Sigmoid colon (tissue), 4 donors: ENCODE data around the gene GSE1.

Experiments
- EP300 ChIP-seq, 4 donors: sonication (generic); formaldehyde crosslinking; IDR thresholded peaks; one replicate each; pipeline ENCODE4 v1.6.1; 2017; ENCODE audit warnings: antibody characterized with exemption in 4 of 4
- POLR2A ChIP-seq, 2 donors: fragments of 450-650 bp; IDR thresholded peaks; one replicate each; pipeline ENCODE4 v1.6.1; 2016; ENCODE audit warnings: antibody characterized with exemption in 2 of 2, mild to moderate bottlenecking in 2 of 2, moderate library complexity in 2 of 2
- POLR2AphosphoS5 ChIP-seq, 4 donors: sonication (generic); formaldehyde crosslinking; IDR thresholded peaks; one replicate each; pipeline ENCODE4 v1.6.1; 2017; ENCODE audit warnings: antibody characterized with exemption in 4 of 4
- TF ChIP-seq, protein P1 (sequence below), 4 experiments: fragments of 450-650 bp in 3 of 4; fragments of 200-600 bp in 1 of 4; IDR thresholded peaks; one replicate each; pipeline ENCODE4 v1.5.1; 2016 to 2019; ENCODE audit warnings: antibody characterized with exemption in 4 of 4, mild to moderate bottlenecking in 3 of 4, moderate library complexity in 2 of 4

DNA sequence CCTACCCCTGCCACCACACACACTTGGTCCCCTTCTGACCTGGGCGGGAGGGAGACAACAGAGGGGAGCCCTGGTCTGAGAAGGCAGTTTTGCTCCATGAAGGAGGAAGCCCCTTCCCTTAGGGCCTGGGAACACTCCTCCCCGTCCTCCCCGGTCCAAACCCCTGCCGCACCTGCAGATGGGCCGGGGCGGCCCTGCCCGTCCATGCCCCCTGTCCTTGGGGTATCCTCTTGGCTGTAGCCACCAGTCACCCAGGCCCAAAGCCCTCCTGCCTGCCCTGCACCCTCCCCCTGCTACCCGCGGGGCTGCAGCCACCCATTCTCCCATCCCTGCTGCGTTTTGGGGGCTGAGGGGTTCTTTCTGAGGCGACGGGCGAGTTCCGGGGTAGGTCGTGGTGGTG, 33.9 kb downstream of the GSE1 start:
- TF ChIP-seq, protein P1, sequence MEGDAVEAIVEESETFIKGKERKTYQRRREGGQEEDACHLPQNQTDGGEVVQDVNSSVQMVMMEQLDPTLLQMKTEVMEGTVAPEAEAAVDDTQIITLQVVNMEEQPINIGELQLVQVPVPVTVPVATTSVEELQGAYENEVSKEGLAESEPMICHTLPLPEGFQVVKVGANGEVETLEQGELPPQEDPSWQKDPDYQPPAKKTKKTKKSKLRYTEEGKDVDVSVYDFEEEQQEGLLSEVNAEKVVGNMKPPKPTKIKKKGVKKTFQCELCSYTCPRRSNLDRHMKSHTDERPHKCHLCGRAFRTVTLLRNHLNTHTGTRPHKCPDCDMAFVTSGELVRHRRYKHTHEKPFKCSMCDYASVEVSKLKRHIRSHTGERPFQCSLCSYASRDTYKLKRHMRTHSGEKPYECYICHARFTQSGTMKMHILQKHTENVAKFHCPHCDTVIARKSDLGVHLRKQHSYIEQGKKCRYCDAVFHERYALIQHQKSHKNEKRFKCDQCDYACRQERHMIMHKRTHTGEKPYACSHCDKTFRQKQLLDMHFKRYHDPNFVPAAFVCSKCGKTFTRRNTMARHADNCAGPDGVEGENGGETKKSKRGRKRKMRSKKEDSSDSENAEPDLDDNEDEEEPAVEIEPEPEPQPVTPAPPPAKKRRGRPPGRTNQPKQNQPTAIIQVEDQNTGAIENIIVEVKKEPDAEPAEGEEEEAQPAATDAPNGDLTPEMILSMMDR (IDR thresholded peaks at IDR 0.05), result no peak
- TF ChIP-seq EP300 (IDR thresholded peaks at IDR 0.05) (no peak), POLR2A (IDR thresholded peaks at IDR 0.05) (no peak), POLR2AphosphoS5 (IDR thresholded peaks at IDR 0.05) (no peak)
